ENCODE measurements around the gene TMCO2.

DNA sequence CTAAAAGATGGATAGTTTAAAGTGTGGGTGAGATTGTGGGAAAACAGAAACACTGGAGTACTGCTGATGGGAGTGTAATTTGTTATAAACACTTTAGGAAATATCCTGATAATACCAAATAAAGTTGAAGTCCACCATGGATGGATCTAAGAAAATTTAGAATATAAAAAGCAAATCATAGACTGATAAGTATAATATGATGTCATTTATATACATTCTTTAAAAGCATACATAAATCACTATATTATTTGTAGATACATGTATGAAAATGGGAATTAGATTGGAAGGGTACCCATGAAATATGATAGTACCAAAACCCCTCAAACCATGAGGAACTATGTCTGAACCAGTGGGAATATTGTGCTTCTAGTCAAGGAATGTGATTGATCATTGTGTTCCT is 18.2 kb downstream of the TMCO2 start:
- TF ChIP-seq, protein P1, sequence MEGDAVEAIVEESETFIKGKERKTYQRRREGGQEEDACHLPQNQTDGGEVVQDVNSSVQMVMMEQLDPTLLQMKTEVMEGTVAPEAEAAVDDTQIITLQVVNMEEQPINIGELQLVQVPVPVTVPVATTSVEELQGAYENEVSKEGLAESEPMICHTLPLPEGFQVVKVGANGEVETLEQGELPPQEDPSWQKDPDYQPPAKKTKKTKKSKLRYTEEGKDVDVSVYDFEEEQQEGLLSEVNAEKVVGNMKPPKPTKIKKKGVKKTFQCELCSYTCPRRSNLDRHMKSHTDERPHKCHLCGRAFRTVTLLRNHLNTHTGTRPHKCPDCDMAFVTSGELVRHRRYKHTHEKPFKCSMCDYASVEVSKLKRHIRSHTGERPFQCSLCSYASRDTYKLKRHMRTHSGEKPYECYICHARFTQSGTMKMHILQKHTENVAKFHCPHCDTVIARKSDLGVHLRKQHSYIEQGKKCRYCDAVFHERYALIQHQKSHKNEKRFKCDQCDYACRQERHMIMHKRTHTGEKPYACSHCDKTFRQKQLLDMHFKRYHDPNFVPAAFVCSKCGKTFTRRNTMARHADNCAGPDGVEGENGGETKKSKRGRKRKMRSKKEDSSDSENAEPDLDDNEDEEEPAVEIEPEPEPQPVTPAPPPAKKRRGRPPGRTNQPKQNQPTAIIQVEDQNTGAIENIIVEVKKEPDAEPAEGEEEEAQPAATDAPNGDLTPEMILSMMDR (conservative IDR thresholded peaks at IDR 0.05; ENCODE audit: low read depth in 2 of 2): no peak
- no peak for TF ChIP-seq POLR2AphosphoS5 (IDR thresholded peaks at IDR 0.05; ENCODE audit: low read depth)
- no peak for TF ChIP-seq EZH2phosphoT487 (IDR thresholded peaks at IDR 0.05; ENCODE audit: unreplicated experiment)
- no peak for TF ChIP-seq EZH2 (IDR thresholded peaks at IDR 0.05; ENCODE audit: low read depth, unreplicated experiment)
- no peak for TF ChIP-seq ZNF114 (CRISPR knock-in tag; IDR thresholded peaks at IDR 0.05)
- TF ChIP-seq CREB1 (CRISPR knock-in tag; IDR thresholded peaks at IDR 0.05; ENCODE audit: low read depth): no peak
- TF ChIP-seq JUNB (IDR thresholded peaks at IDR 0.05; ENCODE audit: unreplicated experiment): no peak
- TF ChIP-seq, protein P2, sequence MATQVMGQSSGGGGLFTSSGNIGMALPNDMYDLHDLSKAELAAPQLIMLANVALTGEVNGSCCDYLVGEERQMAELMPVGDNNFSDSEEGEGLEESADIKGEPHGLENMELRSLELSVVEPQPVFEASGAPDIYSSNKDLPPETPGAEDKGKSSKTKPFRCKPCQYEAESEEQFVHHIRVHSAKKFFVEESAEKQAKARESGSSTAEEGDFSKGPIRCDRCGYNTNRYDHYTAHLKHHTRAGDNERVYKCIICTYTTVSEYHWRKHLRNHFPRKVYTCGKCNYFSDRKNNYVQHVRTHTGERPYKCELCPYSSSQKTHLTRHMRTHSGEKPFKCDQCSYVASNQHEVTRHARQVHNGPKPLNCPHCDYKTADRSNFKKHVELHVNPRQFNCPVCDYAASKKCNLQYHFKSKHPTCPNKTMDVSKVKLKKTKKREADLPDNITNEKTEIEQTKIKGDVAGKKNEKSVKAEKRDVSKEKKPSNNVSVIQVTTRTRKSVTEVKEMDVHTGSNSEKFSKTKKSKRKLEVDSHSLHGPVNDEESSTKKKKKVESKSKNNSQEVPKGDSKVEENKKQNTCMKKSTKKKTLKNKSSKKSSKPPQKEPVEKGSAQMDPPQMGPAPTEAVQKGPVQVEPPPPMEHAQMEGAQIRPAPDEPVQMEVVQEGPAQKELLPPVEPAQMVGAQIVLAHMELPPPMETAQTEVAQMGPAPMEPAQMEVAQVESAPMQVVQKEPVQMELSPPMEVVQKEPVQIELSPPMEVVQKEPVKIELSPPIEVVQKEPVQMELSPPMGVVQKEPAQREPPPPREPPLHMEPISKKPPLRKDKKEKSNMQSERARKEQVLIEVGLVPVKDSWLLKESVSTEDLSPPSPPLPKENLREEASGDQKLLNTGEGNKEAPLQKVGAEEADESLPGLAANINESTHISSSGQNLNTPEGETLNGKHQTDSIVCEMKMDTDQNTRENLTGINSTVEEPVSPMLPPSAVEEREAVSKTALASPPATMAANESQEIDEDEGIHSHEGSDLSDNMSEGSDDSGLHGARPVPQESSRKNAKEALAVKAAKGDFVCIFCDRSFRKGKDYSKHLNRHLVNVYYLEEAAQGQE (IDR thresholded peaks at IDR 0.05; ENCODE audit: unreplicated experiment): no peak
- TF ChIP-seq, protein P3, sequence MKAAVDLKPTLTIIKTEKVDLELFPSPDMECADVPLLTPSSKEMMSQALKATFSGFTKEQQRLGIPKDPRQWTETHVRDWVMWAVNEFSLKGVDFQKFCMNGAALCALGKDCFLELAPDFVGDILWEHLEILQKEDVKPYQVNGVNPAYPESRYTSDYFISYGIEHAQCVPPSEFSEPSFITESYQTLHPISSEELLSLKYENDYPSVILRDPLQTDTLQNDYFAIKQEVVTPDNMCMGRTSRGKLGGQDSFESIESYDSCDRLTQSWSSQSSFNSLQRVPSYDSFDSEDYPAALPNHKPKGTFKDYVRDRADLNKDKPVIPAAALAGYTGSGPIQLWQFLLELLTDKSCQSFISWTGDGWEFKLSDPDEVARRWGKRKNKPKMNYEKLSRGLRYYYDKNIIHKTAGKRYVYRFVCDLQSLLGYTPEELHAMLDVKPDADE (IDR thresholded peaks at IDR 0.05): no peak

All from GM23338 (cell line).